ENCODE results near the gene CLCA1.

DNA sequence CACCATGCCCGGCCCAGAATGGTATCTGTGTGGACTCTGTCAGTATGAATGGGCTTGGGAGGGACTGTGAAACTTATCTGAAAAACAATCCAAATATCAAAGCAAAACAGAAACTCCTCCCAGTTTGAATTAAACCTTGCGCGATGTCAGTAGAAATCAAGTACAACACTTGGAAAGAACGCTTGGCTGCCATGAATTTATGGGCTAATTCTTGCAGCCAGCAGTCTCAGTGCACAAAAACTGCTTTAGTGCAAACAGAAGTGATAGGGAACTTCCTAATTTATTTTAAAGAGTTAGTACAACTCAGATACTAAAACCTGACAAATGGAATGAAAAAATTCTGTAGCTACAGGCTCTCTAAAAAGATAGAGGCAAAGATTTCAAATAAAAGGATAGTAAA lies 8.5 kb downstream of the CLCA1 start:
- TF ChIP-seq, protein P1, sequence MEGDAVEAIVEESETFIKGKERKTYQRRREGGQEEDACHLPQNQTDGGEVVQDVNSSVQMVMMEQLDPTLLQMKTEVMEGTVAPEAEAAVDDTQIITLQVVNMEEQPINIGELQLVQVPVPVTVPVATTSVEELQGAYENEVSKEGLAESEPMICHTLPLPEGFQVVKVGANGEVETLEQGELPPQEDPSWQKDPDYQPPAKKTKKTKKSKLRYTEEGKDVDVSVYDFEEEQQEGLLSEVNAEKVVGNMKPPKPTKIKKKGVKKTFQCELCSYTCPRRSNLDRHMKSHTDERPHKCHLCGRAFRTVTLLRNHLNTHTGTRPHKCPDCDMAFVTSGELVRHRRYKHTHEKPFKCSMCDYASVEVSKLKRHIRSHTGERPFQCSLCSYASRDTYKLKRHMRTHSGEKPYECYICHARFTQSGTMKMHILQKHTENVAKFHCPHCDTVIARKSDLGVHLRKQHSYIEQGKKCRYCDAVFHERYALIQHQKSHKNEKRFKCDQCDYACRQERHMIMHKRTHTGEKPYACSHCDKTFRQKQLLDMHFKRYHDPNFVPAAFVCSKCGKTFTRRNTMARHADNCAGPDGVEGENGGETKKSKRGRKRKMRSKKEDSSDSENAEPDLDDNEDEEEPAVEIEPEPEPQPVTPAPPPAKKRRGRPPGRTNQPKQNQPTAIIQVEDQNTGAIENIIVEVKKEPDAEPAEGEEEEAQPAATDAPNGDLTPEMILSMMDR (IDR thresholded peaks at IDR 0.05): no peak
- TF ChIP-seq POLR2A (IDR thresholded peaks at IDR 0.05): no peak

Measured in ovary (tissue), 3 donors.